GM21529 (cell line): ENCODE data around the gene KCNT2.
A peak's percentile ranks its signal among the peaks of the same experiment; 100 is the strongest.
"Not testable (repeated sequence)": the region's sequence is repeated elsewhere in the genome, so short reads cannot be mapped to it uniquely, and the experiment has no call there.

Experiments
- ATAC-seq: cut with Tn5 transposase; IDR thresholded peaks from one replicate; pipeline ENCODE4 v1.9.1; 2021; ENCODE audit not compliant: unreplicated experiment

Gene KCNT2

GRCh38 chr1:196324345-196324744 lies 283.9 kb downstream of the KCNT2 start:
- ATAC-seq, result no peak

GRCh38 chr1:196323869-196324268 lies 284.4 kb downstream of the KCNT2 start:
- ATAC-seq, result no peak

- no peak for ATAC-seq
Observed at GRCh38 chr1:196319301-196319700, 288.9 kb downstream of the KCNT2 start.

GRCh38 chr1:196317535-196318522 lies 290.4 kb downstream of the KCNT2 start:
- no peak for ATAC-seq

GRCh38 chr1:196312739-196313138 lies 295.5 kb downstream of the KCNT2 start:
- no peak for ATAC-seq

GRCh38 chr1:196309386-196309785 lies 298.9 kb downstream of the KCNT2 start:
- peak; percentile 63 for ATAC-seq

- no peak for ATAC-seq
Observed at GRCh38 chr1:196308176-196308575, 300.1 kb downstream of the KCNT2 start.

GRCh38 chr1:196306421-196306820 lies 301.8 kb downstream of the KCNT2 start:
- no peak for ATAC-seq

- no peak for ATAC-seq
Observed at GRCh38 chr1:196305216-196305615, 303.0 kb downstream of the KCNT2 start.

- no peak for ATAC-seq
Observed at GRCh38 chr1:196302981-196303380, 305.3 kb downstream of the KCNT2 start.

GRCh38 chr1:196302420-196302819 lies 305.8 kb downstream of the KCNT2 start:
- ATAC-seq, result no peak

- ATAC-seq, result no peak
Observed at GRCh38 chr1:196295766-196296165, 312.5 kb downstream of the KCNT2 start.

GRCh38 chr1:196278816-196279215 lies 329.4 kb downstream of the KCNT2 start:
- no peak for ATAC-seq

GRCh38 chr1:196277860-196278259 lies 330.4 kb downstream of the KCNT2 start:
- no peak for ATAC-seq

GRCh38 chr1:196271212-196271947 lies 336.9 kb downstream of the KCNT2 start:
- no peak for ATAC-seq

GRCh38 chr1:196263086-196263485 lies 345.2 kb downstream of the KCNT2 start:
- ATAC-seq, result not testable (repeated sequence)

- no peak for ATAC-seq
Observed at GRCh38 chr1:196260270-196260669, 348.0 kb downstream of the KCNT2 start.

GRCh38 chr1:196259316-196259715 lies 348.9 kb downstream of the KCNT2 start:
- no peak for ATAC-seq

- no peak for ATAC-seq
Observed at GRCh38 chr1:196255762-196256161, 352.5 kb downstream of the KCNT2 start.

GRCh38 chr1:196229546-196229945 lies 378.7 kb downstream of the KCNT2 start:
- no peak for ATAC-seq

GRCh38 chr1:196214866-196215265 lies 393.4 kb downstream of the KCNT2 start:
- no peak for ATAC-seq

- no peak for ATAC-seq
Observed at GRCh38 chr1:196209983-196210382, 398.3 kb downstream of the KCNT2 start.
